IPS-11a (cell line): Measurements from ENCODE around the gene MAML3.

Experiments
- H3K4me3 ChIP-seq: one replicate; pipeline ENCODE4 v1.5.1; 2013; ENCODE audit warnings: low read depth, low read length, control low read depth

The MAML3 gene

DNA sequence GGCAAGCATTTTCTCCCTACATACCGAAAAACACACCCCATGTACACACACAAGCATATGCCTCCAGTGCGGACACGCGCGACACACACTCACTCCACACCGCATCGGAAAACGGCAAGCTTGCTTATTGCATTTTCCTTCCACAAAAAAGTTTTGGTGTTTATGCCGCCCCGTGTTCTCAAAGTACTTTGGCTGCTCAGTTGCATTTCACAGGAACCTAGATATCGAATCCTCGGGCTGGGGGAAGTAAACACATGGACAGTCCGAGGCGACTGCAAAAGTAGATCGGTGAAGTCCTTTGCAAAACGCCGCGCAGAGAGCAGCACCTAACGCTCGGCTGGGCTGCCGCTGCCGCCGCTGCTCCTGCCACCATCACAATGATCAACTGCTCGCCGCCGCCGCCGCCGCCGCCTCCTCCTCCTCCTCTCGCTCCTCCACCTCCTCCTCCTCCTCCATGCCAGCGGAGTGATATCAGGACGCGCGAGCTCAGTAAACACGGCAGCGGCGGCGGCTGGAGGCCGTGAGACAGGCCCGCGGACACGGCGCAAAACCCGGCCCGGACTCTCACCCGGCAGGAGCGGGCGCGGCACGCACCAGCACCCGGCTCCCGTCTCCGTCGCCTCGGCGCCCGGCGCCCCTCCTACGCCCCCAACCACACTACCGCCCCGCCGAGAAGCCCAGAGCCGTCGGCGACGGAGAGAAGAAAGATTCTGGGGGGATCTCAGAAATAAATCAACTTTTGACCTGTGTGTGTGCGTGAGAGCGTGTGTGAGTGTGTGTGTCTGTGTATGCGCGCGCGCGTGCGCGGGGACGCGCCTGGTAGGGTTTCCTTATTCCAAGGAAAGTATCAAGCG is at the start of gene MAML3:
Gene MAML3 (minus strand): TSS at position 467 of the 854 bp plus-strand sequence. CDS start 857 bp downstream, outside the sequence.
- H3K4me3 ChIP-seq = peak within 1 kb of the TSS; percentile 78

GRCh38 chr4:140198942-140199341 is 45.0 kb upstream of the MAML3 start:
- H3K4me3 ChIP-seq = no peak overlapping the region

DNA sequence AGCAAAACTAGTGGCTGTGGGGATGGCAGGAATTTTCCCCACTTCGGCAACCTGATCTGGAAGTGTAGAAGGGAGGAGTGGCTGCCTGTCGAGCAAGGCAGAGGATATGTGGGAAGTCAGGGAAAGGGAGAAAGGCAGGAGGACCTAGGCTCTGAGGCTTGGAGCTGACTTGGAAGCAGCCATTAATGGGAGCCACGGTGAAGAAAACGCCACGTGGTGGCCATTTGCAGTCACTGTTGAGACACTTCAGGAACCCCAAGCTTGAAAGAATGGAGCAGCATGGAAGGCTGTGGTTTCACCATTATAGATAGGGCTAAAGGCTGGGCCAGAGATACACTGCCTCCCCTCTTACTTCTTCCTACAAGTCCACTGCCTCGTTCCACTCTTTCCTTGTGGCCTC is 41.8 kb upstream of the MAML3 start:
- no peak overlapping the region for H3K4me3 ChIP-seq

DNA sequence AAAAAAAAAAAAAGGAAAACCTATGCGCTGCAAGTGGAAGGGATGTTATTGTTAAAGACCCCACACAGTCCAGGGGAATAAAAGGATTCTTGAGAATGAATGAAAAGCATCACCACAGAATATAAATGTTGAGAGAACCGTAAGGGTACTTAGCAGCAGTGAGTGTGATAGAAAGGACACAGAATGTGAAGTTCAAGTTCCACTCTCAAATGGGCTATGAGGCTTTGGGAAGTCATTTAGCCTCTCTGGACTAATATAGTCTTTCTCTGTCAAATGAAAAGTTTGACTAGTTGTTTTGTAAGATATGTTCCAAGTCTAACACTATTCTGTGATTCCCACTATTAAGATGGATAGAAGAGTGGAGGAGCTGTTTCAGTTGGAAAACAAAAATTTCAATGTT is 35.8 kb upstream of the MAML3 start:
- H3K4me3 ChIP-seq = no peak overlapping the region

DNA sequence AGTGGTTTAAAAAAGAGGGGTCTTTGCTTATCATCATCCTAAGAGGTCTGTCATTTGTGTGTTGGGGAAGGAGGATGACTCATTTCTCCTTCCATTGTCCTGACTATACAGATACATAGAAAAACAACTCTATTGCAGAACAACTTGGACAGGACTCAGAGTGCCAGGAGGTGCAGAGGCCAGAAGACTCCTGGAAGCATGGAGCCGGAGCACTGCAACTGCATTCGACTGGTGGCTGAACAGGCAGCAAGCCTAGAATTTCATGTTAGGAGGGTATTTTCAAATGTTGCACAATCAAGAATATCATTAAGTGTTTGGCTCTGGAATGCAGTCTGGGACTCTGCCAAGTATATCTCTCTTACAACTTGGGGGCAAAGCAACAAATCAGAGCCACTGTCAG is 35.0 kb upstream of the MAML3 start:
- H3K4me3 ChIP-seq = no peak overlapping the region

GRCh38 chr4:140187316-140187695 is 33.3 kb upstream of the MAML3 start:
- no peak overlapping the region for H3K4me3 ChIP-seq

DNA sequence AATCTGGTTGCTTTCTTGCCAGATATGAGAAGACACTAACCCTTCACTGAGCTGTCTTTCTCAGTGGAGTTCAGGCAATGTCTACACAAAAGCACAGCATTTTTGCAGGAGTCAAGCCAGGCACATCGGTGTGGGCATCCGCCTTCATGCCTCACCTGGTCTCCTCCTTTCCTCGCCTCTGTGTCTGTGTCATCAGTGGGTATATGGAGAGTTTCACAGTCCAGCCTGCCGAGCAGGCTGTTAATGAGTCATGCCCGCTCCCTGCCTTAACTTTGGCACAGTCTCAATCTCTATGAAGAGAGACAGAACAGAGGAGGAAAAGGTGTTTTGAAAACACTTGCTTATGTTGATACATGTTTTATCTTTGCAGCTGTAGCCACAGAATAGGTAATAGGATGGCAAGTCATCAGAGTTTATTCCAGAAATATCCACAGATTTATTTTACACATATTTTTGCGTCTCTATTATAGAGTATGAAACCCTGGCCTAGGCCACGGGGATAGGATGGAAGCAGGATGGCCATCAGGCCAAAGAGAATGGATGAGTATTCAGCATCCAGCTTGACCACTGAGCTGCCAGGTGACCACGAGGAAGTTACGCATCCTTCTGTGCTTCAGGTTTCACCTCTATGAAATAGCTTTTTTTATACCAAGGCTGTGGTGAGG is 32.8 kb upstream of the MAML3 start:
- no peak overlapping the region for H3K4me3 ChIP-seq

DNA sequence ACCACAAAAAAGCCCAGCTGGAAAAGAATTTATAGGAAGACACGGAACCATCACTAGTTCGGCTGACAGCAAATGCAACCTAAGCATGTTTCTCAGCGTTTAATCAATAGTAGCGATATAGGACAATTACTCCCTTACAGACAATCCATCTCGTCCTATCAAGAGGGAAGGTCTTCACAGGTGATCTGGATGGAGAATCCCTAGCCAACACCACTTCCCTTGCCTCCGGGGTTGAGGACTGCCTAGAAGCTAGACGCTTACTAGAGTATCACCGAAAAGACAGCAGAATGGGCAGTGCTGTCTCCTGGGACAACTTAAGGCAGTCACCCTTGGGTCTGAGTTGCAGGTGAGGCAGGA is 32.1 kb upstream of the MAML3 start:
- H3K4me3 ChIP-seq = no peak overlapping the region

DNA sequence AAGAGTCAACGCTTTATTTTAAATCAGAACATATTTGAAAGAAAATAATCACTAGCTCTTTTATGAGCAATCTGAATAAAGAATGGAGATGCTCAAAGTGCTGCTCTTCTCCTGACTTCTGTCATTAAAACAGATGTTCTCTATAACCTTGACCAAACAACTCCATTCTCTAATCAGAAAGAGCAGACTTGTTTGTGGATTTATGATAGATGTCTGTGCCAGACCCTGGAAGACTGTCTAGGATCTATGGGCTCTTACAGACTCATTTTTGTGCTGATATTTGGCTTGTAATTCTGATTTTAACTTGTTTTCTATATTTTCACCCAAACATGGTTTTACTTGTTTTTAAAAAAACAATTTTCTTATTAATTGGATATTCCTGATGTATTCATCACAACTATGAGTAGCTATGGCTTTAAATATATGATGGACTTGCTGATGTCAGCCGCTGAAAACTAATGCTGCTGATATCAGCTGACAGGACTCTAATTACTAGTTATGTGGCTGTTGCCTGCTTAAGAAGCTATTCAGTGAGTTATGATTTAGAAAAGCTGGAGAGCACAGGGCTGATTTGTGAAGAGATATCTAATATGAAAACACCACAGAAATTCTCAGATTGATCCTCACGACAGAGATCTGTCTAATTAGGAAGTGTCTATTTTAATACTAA is 31.6 kb upstream of the MAML3 start:
- H3K4me3 ChIP-seq = no peak overlapping the region

DNA sequence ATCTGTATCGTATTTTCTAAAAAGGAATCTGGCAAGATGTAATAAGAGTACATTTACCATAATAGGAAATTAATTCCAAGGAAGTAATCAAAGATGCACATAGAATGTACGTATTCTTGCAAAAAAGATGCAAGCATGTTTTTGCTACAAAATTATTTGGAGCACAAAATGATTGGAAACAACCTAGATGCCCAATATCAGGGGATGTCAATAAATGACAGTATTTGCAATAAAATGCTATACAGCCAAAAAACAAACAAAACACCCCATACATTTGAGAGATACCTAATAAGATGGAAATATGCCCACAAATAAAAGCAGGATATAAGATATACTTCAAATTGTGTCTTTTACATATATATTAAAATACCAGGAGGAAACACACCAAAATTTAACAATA is 29.3 kb upstream of the MAML3 start:
- H3K4me3 ChIP-seq = no peak overlapping the region

DNA sequence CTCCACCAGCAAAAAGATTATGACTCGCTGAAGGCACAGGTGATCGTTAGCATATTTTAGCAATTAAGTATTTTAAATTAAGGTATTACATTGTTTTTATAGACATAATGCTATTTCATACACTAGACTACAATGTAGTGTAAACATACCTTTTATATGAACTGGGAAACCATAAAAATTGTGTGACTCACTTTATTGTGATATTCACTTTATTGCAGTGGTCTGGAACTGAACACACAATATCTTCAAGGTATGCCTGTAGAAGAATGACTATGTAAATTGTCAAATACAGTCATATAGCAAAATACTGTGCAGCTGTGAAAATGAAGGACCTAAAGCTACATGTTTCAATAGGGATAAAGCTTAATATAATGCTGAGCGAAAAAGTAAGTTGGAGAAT is 26.6 kb upstream of the MAML3 start:
- no peak overlapping the region for H3K4me3 ChIP-seq

- H3K4me3 ChIP-seq = no peak overlapping the region
Measured at GRCh38 chr4:140176735-140177134, 22.8 kb upstream of the MAML3 start.

- H3K4me3 ChIP-seq = no peak overlapping the region
Measured at GRCh38 chr4:140174543-140174942, 20.6 kb upstream of the MAML3 start.

- H3K4me3 ChIP-seq = no peak overlapping the region
Measured at GRCh38 chr4:140172960-140173359, 19.0 kb upstream of the MAML3 start.

GRCh38 chr4:140170299-140170698 is 16.3 kb upstream of the MAML3 start:
- H3K4me3 ChIP-seq = no peak overlapping the region

GRCh38 chr4:140168936-140169335 is 15.0 kb upstream of the MAML3 start:
- no peak overlapping the region for H3K4me3 ChIP-seq

- H3K4me3 ChIP-seq = no peak overlapping the region
Measured at GRCh38 chr4:140168474-140168873, 14.5 kb upstream of the MAML3 start.

DNA sequence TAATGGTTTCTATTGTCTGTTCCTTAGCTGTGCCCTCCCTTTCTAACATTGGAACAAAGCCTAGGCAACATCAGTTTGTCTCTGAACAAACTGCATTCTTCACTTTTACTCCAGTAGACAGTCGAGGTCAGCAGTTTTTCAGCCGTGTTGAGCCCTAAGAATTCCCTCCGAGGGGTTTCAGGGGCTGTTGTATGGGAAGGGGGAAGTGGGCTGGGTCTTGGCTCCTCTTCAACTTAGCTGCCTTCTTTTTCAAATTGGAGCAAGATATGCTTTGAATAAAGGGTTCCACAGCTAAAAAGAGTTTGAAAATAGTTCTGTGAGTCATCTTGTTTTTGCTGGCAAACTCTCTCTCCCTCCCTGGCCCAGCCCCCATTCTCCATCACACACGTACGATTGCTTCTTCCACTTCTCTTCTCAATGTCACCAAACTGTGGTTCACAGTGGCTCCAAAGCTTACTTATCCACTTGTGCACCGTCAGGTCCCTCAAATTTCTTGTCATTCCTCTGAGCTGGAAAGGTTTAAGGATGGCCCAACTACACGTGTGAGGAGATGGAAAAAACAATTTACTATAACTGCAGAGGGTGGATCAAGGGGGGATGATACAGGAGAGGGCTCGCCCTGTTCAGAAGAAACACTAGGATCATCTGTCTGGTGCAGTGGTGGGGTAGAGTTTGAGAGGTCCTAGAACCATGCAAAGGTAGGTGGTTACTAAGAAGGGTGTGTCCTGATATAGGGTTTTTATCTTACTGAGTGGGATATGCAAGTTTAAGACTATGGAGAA is 9.2 kb upstream of the MAML3 start:
- no peak overlapping the region for H3K4me3 ChIP-seq

- no peak overlapping the region for H3K4me3 ChIP-seq
Measured at GRCh38 chr4:140162596-140162995, 8.6 kb upstream of the MAML3 start.

GRCh38 chr4:140158365-140159030 is 4.5 kb upstream of the MAML3 start:
- no peak overlapping the region for H3K4me3 ChIP-seq

DNA sequence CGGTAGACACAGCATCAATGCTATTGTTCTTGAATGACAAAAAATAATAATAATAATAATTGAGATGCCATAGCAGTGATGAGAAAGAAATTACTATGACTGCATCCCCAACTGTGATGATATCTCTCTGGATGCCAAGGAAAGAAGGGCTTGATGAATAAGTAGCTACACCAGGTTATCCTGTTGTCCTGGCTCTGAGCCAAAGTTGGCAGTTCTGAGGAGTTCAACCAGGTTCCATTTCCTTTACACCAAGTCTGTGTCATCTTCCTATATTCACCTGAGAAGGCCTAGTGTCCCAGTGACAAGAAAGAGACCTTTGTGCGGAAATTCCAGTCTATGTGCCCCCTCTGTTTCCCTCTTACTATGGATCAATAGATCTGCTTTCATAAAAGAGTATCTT is 3.4 kb upstream of the MAML3 start:
- no peak overlapping the region for H3K4me3 ChIP-seq
